Measurements from ENCODE around the gene JAKMIP1. TPM values are rescaled to one million over a fixed set of nuclear protein-coding genes. Genes with fewer than 3 reads are reported as not detected.

The JAKMIP1 gene
- total and polyA plus RNA-seq, 12 donors, result 0.14 to 5.3 (median 2.9) TPM; not detected in 2

DNA sequence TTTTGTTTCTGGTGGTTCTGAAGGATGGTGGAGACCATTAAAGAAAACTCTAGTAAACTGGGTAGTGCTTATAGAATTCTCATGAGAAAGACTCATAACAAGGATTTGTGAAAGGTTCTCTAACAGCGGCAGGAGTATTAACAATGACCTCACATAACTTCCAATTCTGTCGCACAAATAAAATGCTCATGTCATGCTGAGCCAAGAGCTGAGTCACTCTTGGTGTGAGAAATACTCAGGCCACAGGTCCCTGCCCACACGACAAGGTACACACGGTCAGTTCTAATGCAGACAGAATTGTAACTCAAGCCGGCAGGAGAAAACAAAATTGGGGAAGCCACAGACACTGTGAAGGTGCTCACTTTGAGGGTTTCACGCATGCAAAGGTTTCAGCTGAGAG, 147.7 kb downstream of the JAKMIP1 start:
- 69 to 80% (median 76%) methylated on average over 6 of the region's 6 CpGs for WGBS, 4 donors
- DNase-seq, result no peak
- peaks cover 0 to under 1% (median 0%) of the 10 kb centered on the region in 3 donors for H3K9me3 ChIP-seq (replicated peaks in 1 of 3)
- no peak overlapping the region for H3K4me3 ChIP-seq
- no peaks in the 10 kb centered on the region for H3K4me1 ChIP-seq (replicated peaks in 1 of 2)
- H3K36me3 ChIP-seq (replicated peaks in 1 of 2), result no peaks in the 10 kb centered on the region
- H3K27me3 ChIP-seq, result no peaks in the 10 kb centered on the region
- no peak overlapping the region for H3K27ac ChIP-seq
- intact Hi-C loops (cut with DNase I), result no loop called here
- no peak for TF ChIP-seq POLR2A (IDR thresholded peaks at IDR 0.05)
- TF ChIP-seq, protein P1, sequence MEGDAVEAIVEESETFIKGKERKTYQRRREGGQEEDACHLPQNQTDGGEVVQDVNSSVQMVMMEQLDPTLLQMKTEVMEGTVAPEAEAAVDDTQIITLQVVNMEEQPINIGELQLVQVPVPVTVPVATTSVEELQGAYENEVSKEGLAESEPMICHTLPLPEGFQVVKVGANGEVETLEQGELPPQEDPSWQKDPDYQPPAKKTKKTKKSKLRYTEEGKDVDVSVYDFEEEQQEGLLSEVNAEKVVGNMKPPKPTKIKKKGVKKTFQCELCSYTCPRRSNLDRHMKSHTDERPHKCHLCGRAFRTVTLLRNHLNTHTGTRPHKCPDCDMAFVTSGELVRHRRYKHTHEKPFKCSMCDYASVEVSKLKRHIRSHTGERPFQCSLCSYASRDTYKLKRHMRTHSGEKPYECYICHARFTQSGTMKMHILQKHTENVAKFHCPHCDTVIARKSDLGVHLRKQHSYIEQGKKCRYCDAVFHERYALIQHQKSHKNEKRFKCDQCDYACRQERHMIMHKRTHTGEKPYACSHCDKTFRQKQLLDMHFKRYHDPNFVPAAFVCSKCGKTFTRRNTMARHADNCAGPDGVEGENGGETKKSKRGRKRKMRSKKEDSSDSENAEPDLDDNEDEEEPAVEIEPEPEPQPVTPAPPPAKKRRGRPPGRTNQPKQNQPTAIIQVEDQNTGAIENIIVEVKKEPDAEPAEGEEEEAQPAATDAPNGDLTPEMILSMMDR (IDR thresholded peaks at IDR 0.05), result no peak

- Histone ChIP-seq H3K27ac (no peak overlapping the region), H3K36me3 (replicated peaks in 1 of 2) (no peaks in the 10 kb centered on the region), H3K27me3 (no peaks in the 10 kb centered on the region), H3K9me3 (replicated peaks in 1 of 3) (no peaks in the 10 kb centered on the region), H3K4me1 (replicated peaks in 1 of 2) (no peaks in the 10 kb centered on the region), H3K4me3 (no peak overlapping the region)
- DNase-seq, result no peak
- WGBS, 4 donors, result 65 to 75% (median 70%) methylated on average over 17 of the region's 17 CpGs
- intact Hi-C loops (cut with DNase I), result no loop called here
- TF ChIP-seq, protein P1 (IDR thresholded peaks at IDR 0.05), result no peak
- TF ChIP-seq POLR2A (IDR thresholded peaks at IDR 0.05), result no peak
Observed at GRCh38 chr4:6050551-6050950, 149.8 kb downstream of the JAKMIP1 start.

- intact Hi-C loops (cut with DNase I), result no loop called here
- Histone ChIP-seq H3K9me3 (replicated peaks in 1 of 3) (no peaks in the 10 kb centered on the region), H3K36me3 (replicated peaks in 1 of 2) (no peaks in the 10 kb centered on the region), H3K4me3 (no peak overlapping the region), H3K27me3 (no peaks in the 10 kb centered on the region), H3K4me1 (replicated peaks in 1 of 2) (no peaks in the 10 kb centered on the region), H3K27ac (no peak overlapping the region)
- no peak for TF ChIP-seq POLR2A (IDR thresholded peaks at IDR 0.05)
- TF ChIP-seq, protein P1 (IDR thresholded peaks at IDR 0.05), result no peak
- DNase-seq, result no peak
- WGBS, 4 donors, result 67 to 80% (median 72%) methylated on average over 4 to 8 of the region's 8 CpGs
Observed at GRCh38 chr4:6049985-6050384, 150.4 kb downstream of the JAKMIP1 start.

GRCh38 chr4:6049278-6049677, 151.1 kb downstream of the JAKMIP1 start:
- no peak overlapping the region for H3K27ac ChIP-seq
- intact Hi-C loops (cut with DNase I), result no loop called here
- WGBS, 4 donors, result 81 to 91% (median 86%) methylated on average over 7 to 12 of the region's 12 CpGs
- no peaks in the 10 kb centered on the region for H3K4me1 ChIP-seq (replicated peaks in 1 of 2)
- no peaks in the 10 kb centered on the region for H3K9me3 ChIP-seq (replicated peaks in 1 of 3)
- H3K27me3 ChIP-seq, result no peaks in the 10 kb centered on the region
- no peak for DNase-seq
- TF ChIP-seq, protein P1 (IDR thresholded peaks at IDR 0.05), result no peak
- TF ChIP-seq POLR2A (IDR thresholded peaks at IDR 0.05), result no peak
- no peak overlapping the region for H3K4me3 ChIP-seq
- H3K36me3 ChIP-seq (replicated peaks in 1 of 2), result no peaks in the 10 kb centered on the region
